ENCODE data around the gene CDKN2D. TPM values are rescaled to one million over a fixed set of nuclear protein-coding genes. Genes with fewer than 3 reads are reported as not detected.
"Not testable (repeated sequence)": the region's sequence is repeated elsewhere in the genome, so short reads cannot be mapped to it uniquely, and the experiment has no call there.

The CDKN2D gene
- total RNA-seq, 1 donor from 2014 or later = 9.9 TPM

DNA sequence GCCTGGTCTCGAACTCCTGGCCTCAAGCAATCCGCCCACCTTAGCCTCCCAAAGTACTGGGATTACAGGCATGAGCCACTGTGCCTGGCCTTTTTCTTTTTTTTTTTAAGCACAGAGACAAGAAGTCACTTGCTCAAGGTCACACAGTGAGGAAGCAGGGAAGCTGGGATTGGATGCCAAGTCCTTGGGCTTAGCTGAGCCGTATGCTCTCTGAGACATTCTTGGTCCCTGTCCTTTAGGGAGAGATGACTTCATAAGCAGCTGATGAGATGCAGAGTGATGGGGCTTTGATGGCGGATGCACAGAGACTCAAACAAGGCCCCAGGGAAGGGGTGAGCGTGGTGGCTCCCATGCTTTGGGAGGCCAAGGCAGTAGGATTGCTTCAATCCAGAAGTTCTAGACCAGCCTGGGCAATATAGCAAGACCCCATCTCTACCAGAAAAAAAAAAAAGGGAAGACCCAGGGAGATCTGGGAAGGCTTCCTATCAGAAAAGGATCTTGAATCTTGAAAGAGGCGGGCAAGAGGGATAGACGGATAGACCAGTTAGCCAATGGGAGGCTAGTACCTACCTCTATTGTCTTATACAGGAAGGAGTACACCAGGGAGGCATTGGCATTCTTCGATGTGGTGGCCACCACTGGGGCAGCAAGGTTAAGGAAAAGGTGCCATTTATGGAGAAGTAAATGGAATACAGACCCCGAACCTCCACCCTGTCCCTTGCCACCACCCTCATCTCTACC lies 14.4 kb upstream of the CDKN2D start:
- intact Hi-C loops (cut with DNase I) = no loop called here
- DNase-seq (ENCODE audit: missing footprints) (no peak), ATAC-seq (no peak)

DNA sequence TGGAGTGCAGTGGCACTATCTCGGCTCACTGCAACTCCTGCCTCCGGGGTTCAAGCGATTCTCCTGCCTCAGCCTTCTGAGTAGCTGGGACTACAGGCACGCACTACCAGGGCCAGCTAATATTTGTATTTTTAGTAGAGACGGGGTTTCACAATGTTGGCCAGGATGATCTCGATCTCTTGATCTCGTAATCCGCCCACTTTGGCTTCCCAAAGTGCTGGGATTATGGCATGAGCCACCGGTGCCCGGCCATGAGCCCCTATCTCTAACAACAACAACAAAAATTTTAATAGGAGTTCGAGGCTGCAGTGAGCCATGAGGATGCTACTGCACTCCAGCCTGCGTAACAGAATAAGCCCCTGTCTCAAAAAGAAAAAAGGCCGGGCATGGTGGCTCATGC lies 13.3 kb upstream of the CDKN2D start:
- DNase-seq (ENCODE audit: missing footprints) (no peak), ATAC-seq (no peak)
- intact Hi-C loops (cut with DNase I) = no loop called here

DNA sequence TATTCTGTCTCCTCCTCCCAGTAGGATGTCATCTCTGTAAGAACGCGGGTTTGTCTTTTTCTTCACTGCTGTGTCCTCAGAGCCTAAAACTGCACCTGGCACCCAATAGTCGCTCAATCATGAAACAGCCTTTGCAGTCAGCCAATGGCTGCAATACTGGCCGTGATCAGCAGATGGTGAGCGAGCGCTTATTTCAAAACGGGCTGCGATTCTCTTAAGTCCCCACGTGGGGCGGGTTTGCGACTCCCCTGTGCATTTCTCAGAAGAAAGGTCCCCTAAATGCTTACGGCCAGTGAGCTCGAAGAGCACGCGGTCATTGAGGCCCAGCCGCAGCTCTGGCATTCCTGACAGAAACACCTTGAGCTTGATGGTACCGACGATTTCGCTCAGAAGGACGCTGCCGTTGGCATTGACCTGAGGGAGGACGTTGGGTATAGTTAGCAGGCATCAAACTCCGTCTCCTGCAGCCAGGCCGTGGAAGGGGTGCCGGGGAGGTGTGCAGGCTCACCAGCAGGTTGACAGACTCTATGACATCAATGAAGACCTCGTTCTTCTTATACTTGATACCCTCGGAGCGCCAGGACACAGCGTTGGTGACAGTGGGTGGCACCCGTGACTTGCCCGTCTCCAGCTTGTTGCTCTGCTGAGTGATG lies 12.3 kb upstream of the CDKN2D start:
- intact Hi-C loops (cut with DNase I) = loop anchor here (1.0 to 2.0 kb wide), 2 partner anchors 63 to 120 kb away; partner anchors contain the start of gene QTRT1
- DNase-seq (ENCODE audit: missing footprints) (peak; percentile 92), ATAC-seq (peak; percentile 89)

DNA sequence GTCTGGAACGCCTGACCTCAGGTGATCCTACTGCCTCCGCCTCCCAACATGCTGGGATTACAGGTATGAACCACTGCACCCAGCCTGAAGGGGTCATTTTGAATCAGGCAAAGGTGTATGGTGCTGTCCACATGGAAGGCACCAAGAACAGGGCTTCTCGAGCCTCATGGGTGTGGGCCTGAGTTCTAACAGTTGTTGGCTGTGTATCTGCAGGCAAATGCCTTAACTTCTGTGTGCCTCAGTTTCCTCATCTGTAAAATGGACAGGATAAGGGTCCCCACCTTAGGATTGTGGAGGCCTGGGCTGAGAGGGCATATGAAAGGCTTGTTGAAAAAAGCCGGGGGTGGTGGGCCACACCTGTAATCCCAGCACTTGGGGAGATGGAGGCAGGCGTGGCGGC lies 9.2 kb upstream of the CDKN2D start:
- intact Hi-C loops (cut with DNase I) = no loop called here

DNA sequence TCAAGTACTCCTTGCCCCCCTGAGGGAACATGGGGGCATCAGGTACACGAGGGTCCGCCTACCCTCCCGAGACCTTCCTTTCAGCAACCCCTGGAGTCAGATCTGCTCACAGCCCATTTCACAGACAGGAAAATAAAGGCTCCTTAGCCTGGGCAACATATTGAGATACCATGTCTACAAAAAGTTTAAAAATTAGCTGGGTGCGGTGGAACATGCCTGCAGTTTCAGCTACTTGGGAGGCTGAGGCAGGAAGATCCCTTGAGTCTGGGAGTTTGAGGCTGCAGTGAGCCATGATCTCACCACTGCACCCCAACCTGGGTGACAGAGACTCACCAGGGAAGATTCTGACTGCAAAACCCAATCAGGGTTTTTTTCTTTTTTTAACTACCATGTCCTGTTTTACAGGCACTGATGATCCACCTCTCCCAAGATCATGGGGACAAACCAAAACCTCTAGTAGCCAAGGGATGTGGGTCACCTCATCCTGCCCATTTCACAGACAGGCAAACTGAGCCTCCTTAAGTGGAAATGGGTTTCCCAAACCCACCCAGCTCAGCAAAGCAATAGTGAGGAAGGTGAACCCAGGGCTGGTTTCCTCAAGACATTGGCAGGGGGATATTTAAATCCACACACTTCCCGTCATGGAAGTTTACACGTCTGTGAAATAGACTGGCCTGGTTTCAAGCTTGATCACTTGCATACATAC lies 6.4 kb upstream of the CDKN2D start:
- DNase-seq (ENCODE audit: missing footprints) = no peak
- ATAC-seq = no peak
- intact Hi-C loops (cut with DNase I) = no loop called here

More for the DNA sequence above, 9.2 kb upstream of the CDKN2D start:
- ATAC-seq (no peak), DNase-seq (ENCODE audit: missing footprints) (no peak)

DNA sequence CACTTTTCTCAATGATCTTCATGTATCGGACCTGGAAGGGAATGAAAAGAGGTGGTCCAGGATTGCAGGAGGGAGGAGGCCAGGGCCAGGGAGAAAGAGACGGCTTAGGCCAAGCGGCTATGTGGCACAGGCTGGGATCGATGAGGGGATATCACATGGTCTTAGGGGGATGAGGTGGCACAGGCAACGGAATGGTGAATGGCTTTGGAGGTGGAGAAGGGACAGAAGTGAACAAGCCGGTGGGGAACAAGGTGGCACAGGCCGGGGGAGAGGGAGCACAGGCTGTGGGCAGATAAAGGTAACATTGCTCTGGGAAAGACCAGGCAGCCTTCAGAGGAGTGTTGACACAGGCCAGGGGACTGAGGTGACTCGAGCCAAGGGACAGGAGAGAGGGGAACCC lies 5.7 kb upstream of the CDKN2D start:
- DNase-seq (ENCODE audit: missing footprints) (no peak), ATAC-seq (no peak)
- intact Hi-C loops (cut with DNase I) = no loop called here

DNA sequence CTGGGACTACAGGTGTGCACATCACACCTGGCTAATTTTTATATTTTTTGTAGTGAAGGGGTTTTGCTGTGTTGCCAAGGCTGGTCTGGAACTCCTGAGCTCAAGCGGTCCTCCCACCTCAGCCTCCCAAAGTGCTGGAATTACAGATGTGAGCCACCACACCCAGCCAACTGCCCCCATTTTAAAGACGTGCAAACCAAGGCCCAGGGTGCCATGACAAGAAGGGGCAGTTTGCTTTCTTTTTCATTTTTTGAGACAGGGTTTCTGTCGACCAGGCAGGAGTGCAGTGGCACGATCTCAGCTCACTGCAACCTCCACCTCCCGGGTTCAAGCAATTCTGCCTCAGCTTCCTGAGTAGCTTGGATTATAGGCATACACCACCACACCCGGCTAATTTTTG lies 5.0 kb upstream of the CDKN2D start:
- ATAC-seq; DNase-seq (ENCODE audit: missing footprints): not testable (repeated sequence)
- intact Hi-C loops (cut with DNase I) = loop anchor here (2.0 kb wide), 1 partner anchor 171 kb away; the partner anchor contains the start of gene CDC37

DNA sequence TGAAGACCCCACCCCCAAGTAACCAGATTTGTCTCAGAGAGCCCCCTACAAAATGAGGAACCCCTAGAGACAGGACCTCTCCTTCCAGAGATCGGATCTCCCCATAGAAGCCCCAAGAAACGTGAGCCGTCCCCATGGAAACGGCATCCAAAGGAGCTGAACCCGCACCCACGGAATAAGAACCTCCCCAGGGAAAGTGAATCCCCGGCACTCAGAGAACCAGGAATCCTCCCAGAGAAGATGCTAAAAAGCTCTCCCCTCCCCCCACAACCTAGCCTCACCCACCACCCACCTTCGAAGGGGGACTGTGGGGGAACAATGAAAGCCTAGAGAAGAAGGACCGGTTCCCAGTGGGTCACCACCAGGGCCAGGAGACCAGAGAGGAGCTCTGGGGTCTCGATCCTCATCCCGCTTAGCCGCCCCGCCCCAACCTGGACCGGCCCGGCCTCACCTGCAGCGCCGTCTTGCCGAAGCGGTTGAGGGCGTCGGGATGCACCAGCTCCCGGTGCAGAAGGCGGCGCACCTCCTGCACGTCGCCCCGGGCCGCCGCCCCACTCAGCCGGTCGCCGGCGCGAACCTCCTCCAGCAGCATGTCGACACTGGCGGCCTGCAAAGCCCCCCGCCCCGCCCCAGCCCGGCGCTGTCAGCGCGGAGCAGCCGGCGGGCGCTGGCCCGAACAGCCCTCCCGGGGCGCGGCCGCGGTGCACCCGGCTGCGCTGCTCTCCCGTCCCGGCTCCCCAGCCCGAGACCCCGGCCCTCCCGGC lies 535 bp downstream of the CDKN2D start:
- DNase-seq (ENCODE audit: missing footprints) (peak; percentile 81), ATAC-seq (no peak)
- intact Hi-C loops (cut with DNase I) = loop anchor here (5.0 kb wide), 3 partner anchors 66 to 91 kb away; partner anchors contain the start of genes ILF3 and KEAP1

DNA sequence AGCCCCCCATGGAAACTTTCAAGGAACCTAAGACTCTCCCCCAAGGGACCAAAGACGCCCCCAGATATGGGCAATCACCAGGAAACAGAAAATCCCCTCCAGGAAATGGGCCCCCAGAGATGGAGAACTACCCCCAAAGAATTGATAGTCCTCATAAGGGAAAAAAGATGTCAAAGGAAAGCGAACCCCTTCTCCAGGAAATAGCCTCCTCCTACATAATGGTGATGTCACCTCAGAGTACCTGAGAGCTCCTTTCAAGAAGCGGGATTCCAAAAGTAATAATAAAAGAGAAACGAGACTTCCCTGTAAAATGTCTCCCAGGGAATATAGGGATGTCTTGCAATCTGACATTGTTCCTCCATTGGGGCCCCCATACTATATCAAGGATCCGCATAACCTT lies 1.1 kb downstream of the CDKN2D start:
- ATAC-seq (no peak), DNase-seq (ENCODE audit: missing footprints) (no peak)
- intact Hi-C loops (cut with DNase I) = loop anchor here (5.0 kb wide), 3 partner anchors 65 to 90 kb away; partner anchors contain the start of genes ILF3 and KEAP1

DNA sequence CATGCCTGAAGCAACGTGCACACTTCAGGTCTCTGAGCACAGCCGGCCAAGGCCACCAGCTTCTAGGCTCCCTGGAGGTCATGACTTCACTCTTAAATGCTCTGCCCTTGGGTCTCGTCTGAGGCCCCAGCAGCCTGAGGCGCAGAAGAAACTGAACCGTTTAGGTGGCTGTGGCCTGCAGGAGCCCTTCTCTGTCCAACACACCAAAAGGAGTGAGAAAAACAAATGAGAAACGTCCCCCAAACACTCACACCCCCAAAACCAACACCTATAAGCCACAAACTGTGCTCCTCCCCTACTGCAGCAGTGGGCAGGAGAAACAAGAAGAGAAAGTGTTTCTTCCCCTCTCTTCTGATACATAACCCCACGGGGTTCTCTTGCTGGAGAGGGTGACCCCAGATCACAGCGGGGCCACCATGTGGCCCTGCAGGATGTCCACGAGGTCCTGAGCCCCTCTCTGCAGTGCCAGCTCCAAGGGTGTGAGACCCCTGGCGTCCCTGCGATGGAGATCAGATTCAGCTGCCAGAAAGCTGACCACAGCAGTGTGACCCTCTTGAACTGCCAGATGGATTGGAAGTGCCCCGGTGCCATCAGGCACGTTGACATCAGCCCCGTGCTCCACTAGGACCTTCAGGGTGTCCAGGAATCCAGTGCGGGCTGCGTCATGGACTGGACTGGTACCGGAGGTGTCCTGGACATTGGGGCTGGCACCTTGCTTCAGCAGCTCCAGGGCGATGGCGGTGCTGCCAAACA lies 1.9 kb downstream of the CDKN2D start:
- ATAC-seq (no peak), DNase-seq (ENCODE audit: missing footprints) (no peak)
- intact Hi-C loops (cut with DNase I) = loop anchor here (5.0 kb wide), 3 partner anchors 65 to 90 kb away; partner anchors contain the start of genes ILF3 and KEAP1

DNA sequence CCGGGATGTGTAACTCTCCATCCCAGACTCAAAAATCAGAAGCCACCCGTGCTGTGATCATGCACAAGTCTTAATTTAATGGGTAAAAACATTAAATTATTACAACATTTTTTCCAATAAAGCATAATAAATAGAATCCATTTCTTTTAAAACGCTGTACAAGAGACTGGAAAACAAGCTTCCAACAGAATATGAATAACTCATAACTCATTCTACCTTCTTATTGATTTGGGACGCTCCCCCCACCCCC lies 2.4 kb downstream of the CDKN2D start:
- DNase-seq (ENCODE audit: missing footprints) = no peak
- no peak for ATAC-seq
- intact Hi-C loops (cut with DNase I) = loop anchor here (5.0 kb wide), 3 partner anchors 64 to 89 kb away; partner anchors contain the start of genes ILF3 and KEAP1

DNA sequence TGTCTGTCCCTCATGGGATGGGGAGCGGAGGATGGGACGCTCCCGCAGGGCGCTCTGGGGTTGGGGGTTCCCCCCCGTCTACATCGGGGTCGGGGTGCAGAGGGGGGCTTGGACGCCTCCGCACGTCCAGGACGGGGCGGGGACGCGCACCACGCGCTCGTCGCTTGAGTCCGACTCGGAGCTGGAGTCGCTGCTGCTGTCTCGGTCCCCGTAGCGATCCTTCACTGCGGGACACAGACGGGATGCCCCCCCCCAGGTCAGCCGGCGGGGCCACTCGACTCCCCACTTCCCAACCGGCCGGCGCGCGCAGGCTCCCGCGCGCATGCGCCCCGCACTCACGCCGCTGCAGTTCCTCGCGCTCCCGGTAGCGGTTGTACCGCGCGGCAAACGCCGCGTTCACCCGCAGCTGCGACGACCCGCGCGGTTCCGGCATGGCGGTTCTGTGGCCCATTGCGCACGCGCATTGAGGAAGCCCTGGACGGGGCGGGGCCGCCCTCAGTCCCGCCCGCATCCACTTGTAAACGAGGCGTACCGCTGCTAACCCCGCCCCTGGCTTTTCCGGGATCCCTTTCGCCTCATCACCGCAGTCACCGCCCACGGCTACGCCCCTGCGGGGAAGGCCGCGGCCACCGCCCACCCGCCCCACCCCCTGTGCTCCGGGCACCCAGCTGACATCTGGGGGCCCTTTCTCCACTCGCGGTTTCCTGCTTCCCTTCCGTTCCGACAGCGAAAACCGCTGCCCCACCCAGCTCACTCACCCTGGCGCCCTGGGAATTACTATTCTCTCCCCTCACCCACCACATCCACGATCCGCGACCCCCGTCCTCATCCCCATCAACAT lies 3.0 kb downstream of the CDKN2D start, which contains the start of gene KRI1:
TSS of gene KRI1 (minus strand) at position 444 of the 841 bp plus-strand sequence. CDS start at position 433, 11 bp downstream.
- DNase-seq (ENCODE audit: missing footprints) = peak; percentile 99
- peak; percentile 87 for ATAC-seq
- intact Hi-C loops (cut with DNase I) = loop anchor here (2.0 to 5.0 kb wide), 4 partner anchors 21 to 88 kb away; partner anchors contain the start of genes ILF3 and KEAP1

DNA sequence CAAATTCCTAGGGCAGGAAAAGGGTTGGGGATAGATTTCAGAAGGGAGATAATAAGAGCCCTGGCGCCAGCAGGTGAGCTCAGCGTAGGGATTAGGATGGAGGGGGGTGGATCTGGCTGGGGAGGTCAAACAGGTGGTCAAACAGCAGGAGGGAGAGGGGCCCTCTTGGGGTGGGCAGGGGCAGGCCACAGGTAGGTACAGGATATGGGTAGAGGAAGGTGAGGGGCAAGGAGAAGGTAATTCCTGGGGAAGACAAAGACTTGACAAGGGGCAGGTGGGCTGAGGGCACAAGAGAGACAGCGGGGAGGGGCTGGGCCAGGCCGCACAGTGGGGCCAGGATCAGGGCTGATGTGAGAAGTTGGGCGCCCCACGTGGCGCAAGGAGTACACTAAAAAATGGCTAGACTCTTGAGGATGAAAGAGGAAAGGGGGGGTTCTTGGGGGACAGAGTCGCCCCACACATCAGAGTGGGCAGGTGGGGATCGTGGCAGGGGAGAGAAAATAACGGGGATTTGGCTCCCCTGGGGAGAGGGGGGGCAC lies 3.7 kb downstream of the CDKN2D start:
- no peak for DNase-seq (ENCODE audit: missing footprints)
- ATAC-seq = no peak
- intact Hi-C loops (cut with DNase I) = loop anchor here (2.0 to 5.0 kb wide), 4 partner anchors 20 to 88 kb away; partner anchors contain the start of genes ILF3 and KEAP1

DNA sequence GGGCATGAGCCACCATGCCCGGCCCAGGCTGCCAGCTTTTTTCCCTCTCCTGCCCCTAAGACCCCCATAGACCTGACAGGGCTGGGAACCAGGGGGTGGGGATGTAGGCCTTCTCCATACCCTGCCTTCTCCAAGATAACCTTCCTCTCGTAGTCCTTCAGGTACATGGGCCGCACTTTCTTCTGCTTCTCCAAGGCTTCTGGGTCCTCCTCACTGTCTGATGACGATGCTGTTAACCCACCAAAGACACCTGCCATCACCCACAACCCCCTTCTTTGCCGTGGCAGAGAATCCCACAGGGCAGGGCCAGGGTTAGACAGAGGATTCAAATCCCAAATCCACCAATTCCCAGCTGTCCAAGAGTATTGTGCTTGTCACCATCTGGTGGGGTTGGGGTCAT lies 6.2 kb downstream of the CDKN2D start:
- intact Hi-C loops (cut with DNase I) = no loop called here
- ATAC-seq (no peak), DNase-seq (ENCODE audit: missing footprints) (no peak)

DNA sequence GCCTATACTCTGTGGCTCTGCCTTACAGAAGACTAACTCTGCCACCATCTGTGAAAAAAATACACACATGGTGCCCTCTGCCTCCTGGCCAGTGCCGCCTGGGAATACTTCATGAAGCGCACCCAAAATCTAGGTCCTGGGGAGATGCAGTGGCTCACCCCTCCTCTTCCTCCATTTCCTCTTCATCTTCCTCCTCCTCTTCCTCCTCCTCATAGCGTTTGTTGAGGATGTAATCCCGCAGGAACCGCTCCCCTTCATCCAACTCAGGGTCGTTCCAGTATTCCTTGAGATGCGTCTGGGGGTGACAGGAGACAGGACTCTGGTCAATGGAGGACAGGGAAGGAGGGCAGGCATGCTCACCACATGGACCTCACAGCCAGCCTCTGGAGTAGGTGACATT lies 8.6 kb downstream of the CDKN2D start:
- intact Hi-C loops (cut with DNase I) = no loop called here
- DNase-seq (ENCODE audit: missing footprints) (no peak), ATAC-seq (no peak)

DNA sequence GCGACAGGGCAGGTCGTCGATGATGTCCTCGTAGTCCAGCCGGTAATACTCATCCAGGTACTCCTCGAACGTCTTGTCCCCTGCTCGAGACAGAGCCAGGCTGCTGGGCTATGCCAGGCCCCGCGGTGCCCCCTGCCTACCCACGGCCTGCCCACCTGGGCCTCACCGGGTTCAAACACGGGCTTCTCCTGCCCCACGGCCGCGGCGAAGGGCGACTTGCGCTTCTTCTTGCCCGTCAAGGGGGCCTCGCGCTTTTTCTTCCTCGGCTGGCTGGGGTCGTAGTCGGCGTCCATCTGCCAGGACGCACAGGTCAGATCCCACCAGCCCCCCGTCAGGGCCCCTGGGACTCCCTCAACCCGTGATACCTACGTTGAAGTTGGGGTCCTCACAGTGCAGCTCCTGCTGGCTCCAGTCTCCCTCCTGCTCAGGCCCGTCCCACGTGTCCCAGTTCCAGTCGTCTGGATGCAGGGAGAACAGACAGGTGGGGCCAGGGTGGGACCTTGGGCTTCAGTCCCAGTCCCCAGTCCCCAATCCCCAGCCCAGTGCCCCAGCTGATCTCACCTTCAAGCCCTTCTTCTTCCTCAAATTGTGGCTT lies 11.1 kb downstream of the CDKN2D start:
- DNase-seq (ENCODE audit: missing footprints) (no peak), ATAC-seq (no peak)
- intact Hi-C loops (cut with DNase I) = no loop called here

DNA sequence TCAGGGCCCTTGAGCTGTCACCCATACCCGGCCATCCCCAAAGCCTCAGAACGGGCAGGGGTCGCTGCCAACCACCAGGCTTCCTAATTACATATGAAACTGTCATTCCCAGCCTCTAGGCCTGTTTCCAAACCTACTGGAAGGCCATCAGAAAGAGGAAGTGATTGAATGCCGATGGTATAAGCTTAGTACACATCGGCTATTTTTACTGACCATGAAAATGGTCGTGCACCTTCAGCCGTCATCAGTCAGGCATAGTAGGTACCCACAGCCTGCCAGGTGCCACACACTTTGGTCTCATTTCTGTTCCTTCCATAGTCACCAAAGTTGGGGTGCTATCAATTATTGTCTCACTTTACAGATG lies 13.2 kb downstream of the CDKN2D start:
- no peak for ATAC-seq
- intact Hi-C loops (cut with DNase I) = no loop called here
- DNase-seq (ENCODE audit: missing footprints) = no peak

Data from Right ventricle myocardium inferior (tissue), 1 donor.